NCI-H187 treated with DMSO at 0.1 percent for 48 hours (cell line): Measurements from ENCODE around the gene ATXN1.
"Not testable (repeated sequence)": the region's sequence is repeated elsewhere in the genome, so short reads cannot be mapped to it uniquely, and the experiment has no call there.

ENCODE experiments used
- DNase-seq: peaks from one replicate; lab custom pipeline; 2025; lab: John Stamatoyannopoulos, UW

ATXN1 gene

GRCh38 chr6:16760516-16761470, at the start of gene ATXN1:
Gene ATXN1 (minus strand): TSS chr6:16761460.
- DNase-seq = no peak

GRCh38 chr6:16810411-16810810, 49.2 kb upstream of the ATXN1 start:
- DNase-seq = no peak

- DNase-seq = no peak
Observed at GRCh38 chr6:16809753-16810358, 48.6 kb upstream of the ATXN1 start.

- no peak for DNase-seq
Observed at GRCh38 chr6:16807956-16808355, 46.7 kb upstream of the ATXN1 start.

- DNase-seq = no peak
Observed at GRCh38 chr6:16806363-16806762, 45.1 kb upstream of the ATXN1 start.

GRCh38 chr6:16805243-16805950, 44.1 kb upstream of the ATXN1 start:
- no peak for DNase-seq

GRCh38 chr6:16804546-16805242, 43.4 kb upstream of the ATXN1 start:
- DNase-seq = no peak

GRCh38 chr6:16803294-16804200, 42.3 kb upstream of the ATXN1 start:
- DNase-seq = no peak

GRCh38 chr6:16802071-16802470, 40.8 kb upstream of the ATXN1 start:
- DNase-seq = no peak

- no peak for DNase-seq
Observed at GRCh38 chr6:16800942-16801341, 39.7 kb upstream of the ATXN1 start.

- DNase-seq = no peak
Observed at GRCh38 chr6:16800341-16800740, 39.1 kb upstream of the ATXN1 start.

GRCh38 chr6:16799279-16800193, 38.3 kb upstream of the ATXN1 start:
- no peak for DNase-seq

GRCh38 chr6:16793828-16794412, 32.7 kb upstream of the ATXN1 start:
- no peak for DNase-seq

GRCh38 chr6:16789329-16790038, 28.2 kb upstream of the ATXN1 start:
- no peak for DNase-seq

- DNase-seq = no peak
Observed at GRCh38 chr6:16787128-16787682, 25.9 kb upstream of the ATXN1 start.

GRCh38 chr6:16785496-16785895, 24.2 kb upstream of the ATXN1 start:
- no peak for DNase-seq

- not testable (repeated sequence) for DNase-seq
Observed at GRCh38 chr6:16784957-16785356, 23.7 kb upstream of the ATXN1 start.

GRCh38 chr6:16783952-16784565, 22.8 kb upstream of the ATXN1 start:
- DNase-seq = no peak
